Esophagus muscularis mucosa (tissue), 4 donors: ENCODE measurements around the gene GAS2L1. TPM values are rescaled to one million over a fixed set of nuclear protein-coding genes. Genes with fewer than 3 reads are reported as not detected.

Experiments
- DNase-seq: peaks from one replicate; pipeline ENCODE4 v3.0.0-alpha.2; 2017; ENCODE audit errors: extremely low spot score
- H3K27ac ChIP-seq, 4 donors: fragments of 200-600 bp; sonication (generic); replicated peaks in 1 of 4; 1 replicate in 3 of 4; 2 replicates in 1 of 4; pipeline ENCODE4 v1.5.1; 2016 to 2019; ENCODE audit warnings: mild to moderate bottlenecking in 1 of 4
- H3K27me3 ChIP-seq, 4 donors: fragments of 200-600 bp; sonication (generic); one replicate each; pipeline versions ENCODE4 v1.5.1 to v1.6.0; 2016 to 2019
- H3K36me3 ChIP-seq, 4 donors: fragments of 200-600 bp; sonication (generic); one replicate each; pipeline ENCODE4 v1.5.1; 2016 to 2019
- H3K4me1 ChIP-seq, 4 donors: fragments of 200-600 bp; sonication (generic); one replicate each; pipeline ENCODE4 v1.5.1; 2016 to 2019
- H3K4me3 ChIP-seq, 4 donors: fragments of 200-600 bp; sonication (generic); 1 replicate in 2 of 4; 2 replicates in 2 of 4; pipeline ENCODE4 v1.5.1; 2016 to 2019; ENCODE audit warnings: mild to moderate bottlenecking in 4 of 4, moderate library complexity in 1 of 4
- H3K9me3 ChIP-seq, 4 donors: fragments of 200-600 bp; sonication (generic); 1 replicate in 3 of 4; 2 replicates in 1 of 4; pipeline ENCODE4 v1.5.1; 2016 to 2019
- CTCF ChIP-seq, 3 experiments: fragments of 200-600 bp in 2 of 3; fragments of 450-650 bp in 1 of 3; sonication (generic) in 2 of 3; IDR thresholded peaks; one replicate each; pipeline ENCODE4 v1.5.1; 2017 to 2019; ENCODE audit warnings: antibody characterized with exemption in 3 of 3, mild to moderate bottlenecking in 2 of 3, moderate library complexity in 1 of 3
- EP300 ChIP-seq: sonication (generic); formaldehyde crosslinking; IDR thresholded peaks from one replicate; pipeline ENCODE4 v1.6.1; 2017; ENCODE audit warnings: antibody characterized with exemption
- POLR2A ChIP-seq: fragments of 450-650 bp; IDR thresholded peaks from one replicate; pipeline ENCODE4 v1.6.1; 2017; ENCODE audit warnings: antibody characterized with exemption, moderate library complexity, mild to moderate bottlenecking, low read depth
- POLR2AphosphoS5 ChIP-seq, 2 donors: sonication (generic); formaldehyde crosslinking; IDR thresholded peaks; one replicate each; pipeline ENCODE4 v1.6.1; 2017; ENCODE audit warnings: antibody characterized with exemption in 2 of 2
- WGBS: methylation state at CpG from one replicate; pipeline ENCODE4 v1.1.5; 2018; 5-methylcytosine and 5-hydroxymethylcytosine counted together
- intact Hi-C: fragments of 100-400 bp; cut with DNase I; formaldehyde crosslinking; loops from one replicate; pipeline ENCODE4 v1.15.1; 2023
- total RNA-seq, 4 donors: library from RNA; depleted of rRNA; stranded (reverse); fragments of >200 nt; gene quantifications; one replicate each; pipeline versions ENCODE4 v1.1.0 to v1.2.1, GENCODE V29; 2016

The GAS2L1 gene
- total RNA-seq, 4 donors from 2014 or later = 25.8 to 63.9 (median 38.8) TPM

DNA sequence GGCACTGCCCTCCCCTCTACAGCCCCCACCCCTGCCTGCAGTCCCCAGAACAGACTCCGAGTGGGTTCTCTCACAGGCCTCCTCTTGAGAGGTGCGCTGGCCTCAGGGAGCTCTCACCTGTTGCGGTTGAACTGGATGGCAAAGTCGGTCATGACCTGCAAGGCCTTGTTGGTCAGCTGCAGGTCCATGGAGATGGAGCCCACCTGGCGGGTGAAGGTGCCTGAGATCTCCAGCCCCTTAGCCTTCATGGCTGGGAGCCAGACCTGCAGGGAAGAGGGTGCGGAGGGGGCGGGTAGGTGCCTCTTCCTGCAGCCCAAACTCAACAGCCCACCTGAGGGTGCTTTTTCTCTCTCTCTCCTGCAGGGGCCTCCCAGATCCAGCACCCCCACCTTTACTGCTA lies 27.7 kb downstream of the GAS2L1 start:
- Histone ChIP-seq H3K9me3 (no peaks in the 10 kb centered on the region), H3K36me3 (peaks cover 51 to 100% (median 97%) of the 10 kb centered on the region in 4 donors), H3K4me1 (peaks cover 4 to 13% (median 10%) of the 10 kb centered on the region in 4 donors), H3K4me3 (no peak overlapping the region), H3K27ac (no peak overlapping the region), H3K27me3 (no peaks in the 10 kb centered on the region)
- intact Hi-C loops = no loop called here
- no peak for DNase-seq
- TF ChIP-seq CTCF (IDR thresholded peaks at IDR 0.05) (no peak), POLR2AphosphoS5 (IDR thresholded peaks at IDR 0.05) (no peak), POLR2A (no peak), EP300 (no peak)
- WGBS = 84% methylated on average over 7 of the region's 7 CpGs

DNA sequence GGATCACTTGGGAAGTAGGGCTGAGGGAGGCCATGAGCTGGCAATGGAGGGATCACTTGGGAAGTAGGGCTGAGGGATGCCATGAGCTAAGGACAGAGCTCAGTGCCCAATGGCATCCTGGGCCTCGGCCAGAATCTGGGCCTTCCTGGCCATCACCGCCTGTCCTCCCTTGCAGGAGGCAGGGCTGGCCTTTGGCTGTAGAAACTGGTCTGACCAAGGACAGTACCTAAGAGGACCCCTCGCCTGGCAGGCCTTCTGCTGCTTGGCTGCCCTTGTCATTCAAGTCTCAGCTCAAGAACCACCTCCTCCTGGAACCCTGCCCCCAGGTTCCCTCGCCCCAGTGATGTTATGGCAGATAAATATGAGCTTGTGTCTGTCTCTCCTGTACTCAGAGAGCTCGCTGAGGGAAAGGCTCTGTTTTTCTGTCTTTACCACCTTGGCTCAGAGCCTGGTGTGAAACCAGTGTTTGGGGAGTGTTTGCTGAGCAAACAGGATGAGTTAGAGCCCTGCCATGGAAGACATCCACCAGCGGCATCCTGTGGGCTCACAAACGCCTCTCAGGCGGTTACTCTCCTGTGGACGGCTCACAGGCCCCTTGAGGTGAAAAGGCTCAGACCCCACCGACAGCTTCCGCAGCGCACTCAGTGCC lies 28.4 kb downstream of the GAS2L1 start:
- DNase-seq = no peak
- TF ChIP-seq POLR2AphosphoS5 (IDR thresholded peaks at IDR 0.05) = no peak
- TF ChIP-seq POLR2A = no peak
- TF ChIP-seq CTCF (IDR thresholded peaks at IDR 0.05) = no peak
- no peak for TF ChIP-seq EP300
- Histone ChIP-seq H3K9me3 (no peaks in the 10 kb centered on the region), H3K27ac (no peak overlapping the region), H3K4me1 (peaks cover 4 to 13% (median 10%) of the 10 kb centered on the region in 4 donors), H3K27me3 (no peaks in the 10 kb centered on the region), H3K36me3 (peaks cover 50 to 100% (median 97%) of the 10 kb centered on the region in 4 donors), H3K4me3 (no peak overlapping the region)
- 95% methylated on average over 12 of the region's 12 CpGs for WGBS
- intact Hi-C loops = no loop called here

DNA sequence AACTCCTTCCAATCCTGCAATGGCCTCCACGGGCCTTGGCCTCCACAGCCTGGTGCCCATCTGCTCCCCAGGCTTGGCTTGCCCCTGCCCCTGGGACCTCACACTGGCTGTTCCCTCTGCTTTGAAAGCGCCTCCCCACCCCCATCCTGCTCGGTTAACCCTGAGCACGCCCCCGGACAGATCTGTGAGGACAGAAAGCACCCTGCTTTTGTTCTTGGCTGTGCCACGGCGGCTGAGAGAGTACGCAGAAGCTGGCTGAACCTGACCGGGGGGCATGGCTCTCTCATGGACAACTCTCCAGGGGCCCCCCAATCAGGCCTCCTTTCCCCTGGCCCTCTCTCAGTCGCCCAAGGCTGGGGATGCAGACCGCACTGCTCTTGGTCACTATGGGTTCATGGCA lies 29.2 kb downstream of the GAS2L1 start:
- no peak overlapping the region for H3K4me3 ChIP-seq
- TF ChIP-seq POLR2AphosphoS5 (IDR thresholded peaks at IDR 0.05) = no peak
- no peak for TF ChIP-seq CTCF (IDR thresholded peaks at IDR 0.05)
- TF ChIP-seq POLR2A = no peak
- TF ChIP-seq EP300 = no peak
- WGBS = 95% methylated on average over 8 of the region's 11 CpGs
- H3K27ac ChIP-seq = no peak overlapping the region
- no peaks in the 10 kb centered on the region for H3K9me3 ChIP-seq
- peaks cover 50 to 100% (median 97%) of the 10 kb centered on the region in 4 donors for H3K36me3 ChIP-seq
- no peak for DNase-seq
- intact Hi-C loops = no loop called here
- H3K4me1 ChIP-seq = peaks cover 0 to 8% (median 6%) of the 10 kb centered on the region in 4 donors
- H3K27me3 ChIP-seq = no peaks in the 10 kb centered on the region

DNA sequence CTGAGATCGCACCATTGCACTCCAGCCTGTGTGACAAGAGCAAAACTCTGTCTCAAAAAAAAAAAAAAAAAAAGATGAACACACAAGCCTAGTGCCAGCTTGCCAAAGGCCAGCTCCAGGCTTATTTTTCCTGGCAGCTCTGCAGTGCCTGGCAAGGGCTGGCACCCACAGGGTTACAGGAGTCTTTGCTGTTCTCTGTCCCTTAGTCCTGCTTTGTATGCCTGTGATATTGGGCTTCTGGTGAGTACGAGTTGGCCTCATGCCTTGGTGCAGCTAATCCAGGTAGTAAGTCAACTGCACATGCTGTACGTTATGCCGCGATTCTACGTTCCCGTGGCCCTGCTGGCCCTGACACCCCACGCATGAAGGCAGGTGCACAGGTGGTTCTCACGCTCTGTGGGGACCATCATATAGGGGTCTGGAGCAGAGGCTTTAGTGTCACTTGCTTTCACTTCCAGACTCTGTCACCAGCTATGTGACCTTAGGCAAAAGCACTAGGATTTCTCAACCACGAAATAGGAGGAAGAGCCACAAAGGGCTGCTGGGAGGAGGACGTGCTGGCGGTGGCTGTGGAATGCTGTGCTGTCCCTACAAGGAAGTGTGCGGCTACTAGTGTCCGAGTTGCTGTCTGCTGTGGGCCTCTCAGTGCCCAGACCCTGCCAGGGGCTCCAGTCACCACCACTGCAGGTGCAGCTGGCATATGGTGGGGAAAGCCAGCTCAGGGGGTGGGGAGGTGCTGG lies 30.5 kb downstream of the GAS2L1 start:
- 85% methylated on average over 14 of the region's 14 CpGs for WGBS
- H3K27ac ChIP-seq = no peak overlapping the region
- peaks cover 58 to 100% (median 97%) of the 10 kb centered on the region in 4 donors for H3K36me3 ChIP-seq
- TF ChIP-seq CTCF (IDR thresholded peaks at IDR 0.05) (no peak), POLR2A (no peak), EP300 (no peak)
- H3K27me3 ChIP-seq = no peaks in the 10 kb centered on the region
- intact Hi-C loops = no loop called here
- no peaks in the 10 kb centered on the region for H3K9me3 ChIP-seq
- DNase-seq = no peak
- no peak overlapping the region for H3K4me3 ChIP-seq
- no peaks in the 10 kb centered on the region for H3K4me1 ChIP-seq
